ENCODE data around the gene SLC22A14. TPM values are rescaled to one million over a fixed set of nuclear protein-coding genes. Genes with fewer than 3 reads are reported as not detected.

Gene SLC22A14
- total RNA-seq, 1 experiment from 2014 or later: 0.13 TPM

DNA sequence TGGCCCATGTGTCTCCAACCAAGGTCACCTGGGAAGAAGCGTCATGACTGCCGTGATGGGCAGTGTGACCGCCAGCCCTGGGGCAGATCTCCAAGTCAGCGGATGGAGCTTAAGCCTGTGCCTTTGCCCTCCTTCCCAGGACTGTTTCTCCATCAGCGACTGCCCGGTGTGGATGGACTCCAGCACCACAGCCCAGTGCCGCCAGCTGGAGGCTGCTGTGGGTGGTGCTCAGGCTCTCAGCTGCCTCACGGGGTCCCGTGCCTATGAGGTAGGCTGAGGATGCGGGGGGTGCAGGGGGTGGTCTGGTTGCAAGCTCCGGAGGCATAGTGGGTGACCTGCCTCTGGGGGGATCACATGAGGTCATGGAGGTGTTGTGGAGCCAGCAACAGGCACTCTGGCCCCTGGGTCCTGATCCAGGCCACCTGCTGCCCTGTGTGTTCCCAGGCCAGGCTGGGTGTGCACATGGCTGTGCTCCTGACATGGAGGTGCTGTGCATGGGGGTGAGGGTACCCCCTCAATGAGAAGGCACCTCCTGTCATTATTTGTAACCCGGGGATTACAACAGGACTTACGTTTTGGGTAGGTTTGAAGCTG is 83.5 kb downstream of the SLC22A14 start:
- CTCF ChIA-PET: no interaction called here
- in situ Hi-C loops (cut with HindIII; ENCODE audit: low pct_unique_long_range_greater_than_20kb, low sequenced_read_pairs): no loop called here
- Histone ChIP-seq H3K4me3 (ENCODE audit: low read depth in 2 of 2, low read length in 2 of 2) (no peak overlapping the region), H3K27ac (ENCODE audit: low read length) (no peak overlapping the region), H3K36me3 (ENCODE audit: control insufficient read depth, insufficient read depth, low read length) (no peaks in the 10 kb centered on the region), H3K27me3 (ENCODE audit: control insufficient read depth, insufficient read depth, low read length) (no peaks in the 10 kb centered on the region), H3K9me3 (ENCODE audit: control insufficient read depth, insufficient read depth, low read depth, low read length) (no peaks in the 10 kb centered on the region), H3K4me1 (ENCODE audit: control insufficient read depth, insufficient read depth, low read length) (no peaks in the 10 kb centered on the region)
- TF ChIP-seq TCF7L2 (IDR thresholded peaks at IDR 0.05; ENCODE audit: low read depth, low read length) (no peak), POLR2AphosphoS5 (IDR thresholded peaks at IDR 0.05; ENCODE audit: low read depth, low read length) (no peak), SIN3A (IDR thresholded peaks at IDR 0.05; ENCODE audit: borderline replicate concordance, insufficient read depth, low read depth, low read length) (no peak)
- TF ChIP-seq, protein P1, sequence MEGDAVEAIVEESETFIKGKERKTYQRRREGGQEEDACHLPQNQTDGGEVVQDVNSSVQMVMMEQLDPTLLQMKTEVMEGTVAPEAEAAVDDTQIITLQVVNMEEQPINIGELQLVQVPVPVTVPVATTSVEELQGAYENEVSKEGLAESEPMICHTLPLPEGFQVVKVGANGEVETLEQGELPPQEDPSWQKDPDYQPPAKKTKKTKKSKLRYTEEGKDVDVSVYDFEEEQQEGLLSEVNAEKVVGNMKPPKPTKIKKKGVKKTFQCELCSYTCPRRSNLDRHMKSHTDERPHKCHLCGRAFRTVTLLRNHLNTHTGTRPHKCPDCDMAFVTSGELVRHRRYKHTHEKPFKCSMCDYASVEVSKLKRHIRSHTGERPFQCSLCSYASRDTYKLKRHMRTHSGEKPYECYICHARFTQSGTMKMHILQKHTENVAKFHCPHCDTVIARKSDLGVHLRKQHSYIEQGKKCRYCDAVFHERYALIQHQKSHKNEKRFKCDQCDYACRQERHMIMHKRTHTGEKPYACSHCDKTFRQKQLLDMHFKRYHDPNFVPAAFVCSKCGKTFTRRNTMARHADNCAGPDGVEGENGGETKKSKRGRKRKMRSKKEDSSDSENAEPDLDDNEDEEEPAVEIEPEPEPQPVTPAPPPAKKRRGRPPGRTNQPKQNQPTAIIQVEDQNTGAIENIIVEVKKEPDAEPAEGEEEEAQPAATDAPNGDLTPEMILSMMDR (IDR thresholded peaks at IDR 0.05): no peak
- TF ChIP-seq, protein P2, sequence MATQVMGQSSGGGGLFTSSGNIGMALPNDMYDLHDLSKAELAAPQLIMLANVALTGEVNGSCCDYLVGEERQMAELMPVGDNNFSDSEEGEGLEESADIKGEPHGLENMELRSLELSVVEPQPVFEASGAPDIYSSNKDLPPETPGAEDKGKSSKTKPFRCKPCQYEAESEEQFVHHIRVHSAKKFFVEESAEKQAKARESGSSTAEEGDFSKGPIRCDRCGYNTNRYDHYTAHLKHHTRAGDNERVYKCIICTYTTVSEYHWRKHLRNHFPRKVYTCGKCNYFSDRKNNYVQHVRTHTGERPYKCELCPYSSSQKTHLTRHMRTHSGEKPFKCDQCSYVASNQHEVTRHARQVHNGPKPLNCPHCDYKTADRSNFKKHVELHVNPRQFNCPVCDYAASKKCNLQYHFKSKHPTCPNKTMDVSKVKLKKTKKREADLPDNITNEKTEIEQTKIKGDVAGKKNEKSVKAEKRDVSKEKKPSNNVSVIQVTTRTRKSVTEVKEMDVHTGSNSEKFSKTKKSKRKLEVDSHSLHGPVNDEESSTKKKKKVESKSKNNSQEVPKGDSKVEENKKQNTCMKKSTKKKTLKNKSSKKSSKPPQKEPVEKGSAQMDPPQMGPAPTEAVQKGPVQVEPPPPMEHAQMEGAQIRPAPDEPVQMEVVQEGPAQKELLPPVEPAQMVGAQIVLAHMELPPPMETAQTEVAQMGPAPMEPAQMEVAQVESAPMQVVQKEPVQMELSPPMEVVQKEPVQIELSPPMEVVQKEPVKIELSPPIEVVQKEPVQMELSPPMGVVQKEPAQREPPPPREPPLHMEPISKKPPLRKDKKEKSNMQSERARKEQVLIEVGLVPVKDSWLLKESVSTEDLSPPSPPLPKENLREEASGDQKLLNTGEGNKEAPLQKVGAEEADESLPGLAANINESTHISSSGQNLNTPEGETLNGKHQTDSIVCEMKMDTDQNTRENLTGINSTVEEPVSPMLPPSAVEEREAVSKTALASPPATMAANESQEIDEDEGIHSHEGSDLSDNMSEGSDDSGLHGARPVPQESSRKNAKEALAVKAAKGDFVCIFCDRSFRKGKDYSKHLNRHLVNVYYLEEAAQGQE (IDR thresholded peaks at IDR 0.05; ENCODE audit: insufficient read depth in 1 of 2, low read depth in 2 of 2, low read length in 1 of 2): no peak
- no TSS peak for BruUV-seq (replicated peaks)
- intact Hi-C loops (cut with micrococcal nuclease; ENCODE audit: unreplicated experiment): no loop called here
- POLR2A ChIA-PET: no interaction called here
- ATAC-seq (0 out of 2 replicates have a peak, but pooled peaks have one; percentile 42), DNase-seq (ENCODE audit: low read depth, low spot score) (no peak)

DNA sequence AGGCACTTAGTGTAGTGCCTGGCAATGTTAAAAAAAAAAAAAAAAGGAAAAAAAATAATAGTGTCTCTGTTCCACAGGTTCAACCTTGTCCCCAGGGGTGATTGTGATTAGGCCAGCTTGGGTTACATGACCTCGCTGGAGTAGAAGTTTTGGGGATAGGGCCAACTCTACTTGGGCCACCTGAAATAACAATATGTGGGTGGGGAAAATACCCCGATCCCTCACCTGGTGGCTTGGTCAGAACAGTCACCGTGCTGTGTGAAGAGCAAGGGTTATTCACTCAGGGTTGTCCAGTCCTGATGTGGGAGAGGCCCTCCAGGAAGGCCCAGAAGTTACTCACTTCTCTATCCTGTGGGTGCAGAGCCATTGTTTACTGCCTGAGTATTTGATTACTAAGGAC is 84.0 kb downstream of the SLC22A14 start:
- ChIA-PET POLR2A (no interaction called here), CTCF (no interaction called here)
- BruUV-seq (replicated peaks): no TSS peak
- no peaks in the 10 kb centered on the region for H3K9me3 ChIP-seq (ENCODE audit: control insufficient read depth, insufficient read depth, low read depth, low read length)
- H3K36me3 ChIP-seq (ENCODE audit: control insufficient read depth, insufficient read depth, low read length): no peaks in the 10 kb centered on the region
- H3K4me3 ChIP-seq (ENCODE audit: low read depth in 2 of 2, low read length in 2 of 2): no peak overlapping the region
- intact Hi-C loops (cut with micrococcal nuclease; ENCODE audit: unreplicated experiment): no loop called here
- no peak for TF ChIP-seq SIN3A (IDR thresholded peaks at IDR 0.05; ENCODE audit: borderline replicate concordance, insufficient read depth, low read depth, low read length)
- TF ChIP-seq, protein P2 (IDR thresholded peaks at IDR 0.05; ENCODE audit: insufficient read depth in 1 of 2, low read depth in 2 of 2, low read length in 1 of 2): no peak
- no peak for TF ChIP-seq POLR2AphosphoS5 (IDR thresholded peaks at IDR 0.05; ENCODE audit: low read depth, low read length)
- TF ChIP-seq TCF7L2 (IDR thresholded peaks at IDR 0.05; ENCODE audit: low read depth, low read length): no peak
- TF ChIP-seq, protein P1 (IDR thresholded peaks at IDR 0.05): no peak
- no peaks in the 10 kb centered on the region for H3K27me3 ChIP-seq (ENCODE audit: control insufficient read depth, insufficient read depth, low read length)
- no peaks in the 10 kb centered on the region for H3K4me1 ChIP-seq (ENCODE audit: control insufficient read depth, insufficient read depth, low read length)
- ATAC-seq: no peak
- no peak for DNase-seq (ENCODE audit: low read depth, low spot score)
- in situ Hi-C loops (cut with HindIII; ENCODE audit: low pct_unique_long_range_greater_than_20kb, low sequenced_read_pairs): no loop called here
- H3K27ac ChIP-seq (ENCODE audit: low read length): no peak overlapping the region

Data from Panc1 (cell line).